Measurements from ENCODE around the gene SRSF9.

DNA sequence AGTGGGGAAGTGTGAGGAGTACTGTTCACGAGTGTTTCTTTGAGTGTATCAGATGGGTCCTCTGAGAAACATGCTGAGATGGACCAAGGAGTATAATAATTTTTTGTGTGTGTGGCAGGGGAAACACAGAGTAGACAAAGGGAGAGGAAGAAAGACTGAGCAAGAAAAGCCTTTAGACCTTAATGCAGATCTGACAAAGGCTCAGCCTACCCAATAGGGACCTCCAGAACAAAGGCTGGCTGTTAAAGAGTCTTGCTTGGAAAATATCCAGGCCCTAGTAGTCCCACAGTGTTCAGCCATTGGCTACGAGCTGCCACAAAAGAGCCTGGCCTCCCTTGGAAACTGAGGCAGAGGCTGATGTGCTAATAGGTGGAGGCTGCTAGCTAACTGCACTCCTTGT lies 45.9 kb upstream of the SRSF9 start:
- TF ChIP-seq CTCF (IDR thresholded peaks at IDR 0.05) (no peak), POLR2A (IDR thresholded peaks at IDR 0.05) (no peak), EP300 (IDR thresholded peaks at IDR 0.05) (no peak), POLR2AphosphoS5 (IDR thresholded peaks at IDR 0.05) (no peak)
